GM20431 (cell line): ENCODE measurements around the gene ATP5F1A.
"Not testable (repeated sequence)": the region's sequence is repeated elsewhere in the genome, so short reads cannot be mapped to it uniquely, and the experiment has no call there.

Experiments
- in situ Hi-C: fragments of 300-500 bp; cut with MseI, MboI; formaldehyde crosslinking; loops from one replicate; pipeline ENCODE4 v1.15.0; 2020; ENCODE audit warnings: low sequenced_read_pairs; ENCODE audit not compliant: unreplicated experiment

Gene ATP5F1A

GRCh38 chr18:46097801-46098615, at the start of gene ATP5F1A:
ATP5F1A (minus strand) TSS chr18:46098296; CDS start chr18:46098231, 65 bp downstream.
- in situ Hi-C loops, result no loop called here

- in situ Hi-C loops, result no loop called here
These were observed 43.1 kb upstream of the ATP5F1A start for GRCh38 chr18:46141199-46141598.

- in situ Hi-C loops, result no loop called here
These were observed 42.1 kb upstream of the ATP5F1A start for GRCh38 chr18:46140173-46140572.

GRCh38 chr18:46134920-46135675, 37.0 kb upstream of the ATP5F1A start:
- in situ Hi-C loops, result no loop called here

- in situ Hi-C loops, result no loop called here
These were observed 35.4 kb upstream of the ATP5F1A start for GRCh38 chr18:46133534-46133933.

GRCh38 chr18:46130549-46130948, 32.5 kb upstream of the ATP5F1A start:
- in situ Hi-C loops, result not testable (repeated sequence)

- in situ Hi-C loops, result no loop called here
These were observed 32.0 kb upstream of the ATP5F1A start for GRCh38 chr18:46130061-46130460.

- in situ Hi-C loops, result not testable (repeated sequence)
These were observed 28.5 kb upstream of the ATP5F1A start for GRCh38 chr18:46126625-46127024.

- in situ Hi-C loops, result no loop called here
These were observed 15.7 kb upstream of the ATP5F1A start for GRCh38 chr18:46113751-46114150.

- in situ Hi-C loops, result no loop called here
These were observed 12.3 kb upstream of the ATP5F1A start for GRCh38 chr18:46110406-46110805.

GRCh38 chr18:46109386-46109785, 11.3 kb upstream of the ATP5F1A start:
- in situ Hi-C loops, result no loop called here

GRCh38 chr18:46104128-46104911, 6.2 kb upstream of the ATP5F1A start, which contains the start of gene HAUS1:
HAUS1 (plus strand) TSS chr18:46104385; CDS start chr18:46104412, 27 bp downstream.
- in situ Hi-C loops, result no loop called here

GRCh38 chr18:46099463-46099862, 1.4 kb upstream of the ATP5F1A start:
- in situ Hi-C loops, result no loop called here

GRCh38 chr18:46098616-46098933, 479 bp upstream of the ATP5F1A start:
- in situ Hi-C loops, result no loop called here

GRCh38 chr18:46097431-46097800, 680 bp downstream of the ATP5F1A start:
- in situ Hi-C loops, result no loop called here

- in situ Hi-C loops, result no loop called here
These were observed 1.3 kb downstream of the ATP5F1A start for GRCh38 chr18:46096651-46097300.

GRCh38 chr18:46095532-46095931, 2.6 kb downstream of the ATP5F1A start:
- in situ Hi-C loops, result no loop called here

GRCh38 chr18:46088501-46088900, 9.6 kb downstream of the ATP5F1A start:
- in situ Hi-C loops, result not testable (repeated sequence)

- in situ Hi-C loops, result no loop called here
These were observed 13.7 kb downstream of the ATP5F1A start for GRCh38 chr18:46084431-46084830.

GRCh38 chr18:46080156-46080555, 17.9 kb downstream of the ATP5F1A start:
- in situ Hi-C loops, result no loop called here
